ENCODE data around the gene IRF2BP1. TPM values are rescaled to one million over a fixed set of nuclear protein-coding genes. Genes with fewer than 3 reads are reported as not detected.

The IRF2BP1 gene
- total and polyA plus RNA-seq, 2 of the 13 experiments (the other 11 are each of a cell fraction or from before 2014, with no cell fraction given), result 4.3 to 14.3 TPM

DNA sequence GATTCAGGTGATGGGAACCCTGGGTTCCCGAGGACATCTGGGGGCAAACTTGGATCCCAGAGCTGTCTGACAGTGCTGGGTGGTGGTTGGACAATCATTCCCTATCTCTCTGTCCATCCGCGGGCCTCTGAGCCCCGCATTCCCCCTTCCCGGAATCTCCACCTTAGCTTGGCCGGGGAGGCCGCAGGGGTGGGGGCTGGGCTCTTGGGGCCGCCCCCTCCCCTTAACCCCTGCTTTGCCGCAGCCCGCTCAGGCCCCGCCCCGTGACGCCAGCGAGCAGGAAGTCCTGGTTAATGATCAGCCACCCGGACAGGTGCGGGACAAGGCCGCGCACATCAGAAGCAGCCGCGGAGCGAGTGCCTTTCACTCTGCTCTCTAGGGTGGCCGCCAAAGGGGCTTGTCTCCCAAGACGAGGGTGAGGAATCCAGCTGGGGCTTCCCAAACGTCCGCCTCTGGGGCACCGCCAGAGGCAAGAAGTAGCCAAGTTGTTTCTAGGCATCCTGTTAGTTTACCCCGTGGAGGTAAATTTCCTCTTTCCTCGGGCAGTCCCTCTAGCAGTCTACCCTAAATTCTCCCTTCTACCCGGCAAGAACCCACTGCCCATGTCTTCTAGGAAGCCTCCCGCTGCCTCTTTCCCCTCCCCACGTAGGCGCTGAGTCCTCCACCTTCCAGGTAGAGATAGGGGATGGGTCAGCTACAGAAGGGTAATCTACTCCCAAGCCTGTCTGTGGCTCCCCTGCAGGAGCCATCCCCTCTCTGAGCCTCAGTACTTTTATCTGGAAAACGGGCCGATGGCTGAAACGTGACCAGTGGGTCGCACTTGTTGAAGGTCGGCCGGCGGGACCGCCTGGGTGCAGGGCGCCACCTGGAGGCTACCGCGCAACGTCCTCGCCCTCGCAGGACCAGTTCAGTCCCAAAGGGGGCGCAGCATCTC, 3.0 kb downstream of the IRF2BP1 start (continued):
- TF ChIP-seq, protein P1, sequence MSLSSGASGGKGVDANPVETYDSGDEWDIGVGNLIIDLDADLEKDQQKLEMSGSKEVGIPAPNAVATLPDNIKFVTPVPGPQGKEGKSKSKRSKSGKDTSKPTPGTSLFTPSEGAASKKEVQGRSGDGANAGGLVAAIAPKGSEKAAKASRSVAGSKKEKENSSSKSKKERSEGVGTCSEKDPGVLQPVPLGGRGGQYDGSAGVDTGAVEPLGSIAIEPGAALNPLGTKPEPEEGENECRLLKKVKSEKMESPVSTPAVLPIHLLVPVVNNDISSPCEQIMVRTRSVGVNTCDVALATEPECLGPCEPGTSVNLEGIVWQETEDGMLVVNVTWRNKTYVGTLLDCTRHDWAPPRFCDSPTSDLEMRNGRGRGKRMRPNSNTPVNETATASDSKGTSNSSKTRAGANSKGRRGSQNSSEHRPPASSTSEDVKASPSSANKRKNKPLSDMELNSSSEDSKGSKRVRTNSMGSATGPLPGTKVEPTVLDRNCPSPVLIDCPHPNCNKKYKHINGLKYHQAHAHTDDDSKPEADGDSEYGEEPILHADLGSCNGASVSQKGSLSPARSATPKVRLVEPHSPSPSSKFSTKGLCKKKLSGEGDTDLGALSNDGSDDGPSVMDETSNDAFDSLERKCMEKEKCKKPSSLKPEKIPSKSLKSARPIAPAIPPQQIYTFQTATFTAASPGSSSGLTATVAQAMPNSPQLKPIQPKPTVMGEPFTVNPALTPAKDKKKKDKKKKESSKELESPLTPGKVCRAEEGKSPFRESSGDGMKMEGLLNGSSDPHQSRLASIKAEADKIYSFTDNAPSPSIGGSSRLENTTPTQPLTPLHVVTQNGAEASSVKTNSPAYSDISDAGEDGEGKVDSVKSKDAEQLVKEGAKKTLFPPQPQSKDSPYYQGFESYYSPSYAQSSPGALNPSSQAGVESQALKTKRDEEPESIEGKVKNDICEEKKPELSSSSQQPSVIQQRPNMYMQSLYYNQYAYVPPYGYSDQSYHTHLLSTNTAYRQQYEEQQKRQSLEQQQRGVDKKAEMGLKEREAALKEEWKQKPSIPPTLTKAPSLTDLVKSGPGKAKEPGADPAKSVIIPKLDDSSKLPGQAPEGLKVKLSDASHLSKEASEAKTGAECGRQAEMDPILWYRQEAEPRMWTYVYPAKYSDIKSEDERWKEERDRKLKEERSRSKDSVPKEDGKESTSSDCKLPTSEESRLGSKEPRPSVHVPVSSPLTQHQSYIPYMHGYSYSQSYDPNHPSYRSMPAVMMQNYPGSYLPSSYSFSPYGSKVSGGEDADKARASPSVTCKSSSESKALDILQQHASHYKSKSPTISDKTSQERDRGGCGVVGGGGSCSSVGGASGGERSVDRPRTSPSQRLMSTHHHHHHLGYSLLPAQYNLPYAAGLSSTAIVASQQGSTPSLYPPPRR (CRISPR knock-in tag; IDR thresholded peaks at IDR 0.05; ENCODE audit: borderline replicate concordance), result peak; percentile 77
- TF ChIP-seq, protein P2, sequence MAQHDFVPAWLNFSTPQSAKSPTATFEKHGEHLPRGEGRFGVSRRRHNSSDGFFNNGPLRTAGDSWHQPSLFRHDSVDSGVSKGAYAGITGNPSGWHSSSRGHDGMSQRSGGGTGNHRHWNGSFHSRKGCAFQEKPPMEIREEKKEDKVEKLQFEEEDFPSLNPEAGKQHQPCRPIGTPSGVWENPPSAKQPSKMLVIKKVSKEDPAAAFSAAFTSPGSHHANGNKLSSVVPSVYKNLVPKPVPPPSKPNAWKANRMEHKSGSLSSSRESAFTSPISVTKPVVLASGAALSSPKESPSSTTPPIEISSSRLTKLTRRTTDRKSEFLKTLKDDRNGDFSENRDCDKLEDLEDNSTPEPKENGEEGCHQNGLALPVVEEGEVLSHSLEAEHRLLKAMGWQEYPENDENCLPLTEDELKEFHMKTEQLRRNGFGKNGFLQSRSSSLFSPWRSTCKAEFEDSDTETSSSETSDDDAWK (CRISPR knock-in tag; IDR thresholded peaks at IDR 0.05), result no peak
- peak; percentile 62; the same call in 1 of the 2 replicates for TF ChIP-seq ZNF441 (CRISPR knock-in tag; IDR thresholded peaks at IDR 0.05; ENCODE audit: borderline replicate concordance)
- no peak for TF ChIP-seq PLRG1 (conservative IDR thresholded peaks at IDR 0.05)
- TF ChIP-seq NFE2 (CRISPR knock-in tag; IDR thresholded peaks at IDR 0.05), result 0 out of 2 replicates have a peak, but pooled peaks have one; percentile 3
- no peak for TF ChIP-seq KAT2B (IDR thresholded peaks at IDR 0.05; ENCODE audit: borderline replicate concordance, low read depth, low read length)
- TF ChIP-seq YEATS2 (CRISPR knock-in tag; IDR thresholded peaks at IDR 0.05; ENCODE audit: borderline replicate concordance), result peak; percentile 16; the same call in 1 of the 2 replicates
- no peak for TF ChIP-seq ZNF674 (CRISPR knock-in tag; IDR thresholded peaks at IDR 0.05; ENCODE audit: low read depth)
- TF ChIP-seq WIZ (CRISPR knock-in tag; IDR thresholded peaks at IDR 0.05), result 0 out of 2 replicates have a peak, but pooled peaks have one; percentile 30
- peak; percentile 73 for TF ChIP-seq ZNF556 (CRISPR knock-in tag; IDR thresholded peaks at IDR 0.05; ENCODE audit: borderline replicate concordance)
- TF ChIP-seq, protein P3, sequence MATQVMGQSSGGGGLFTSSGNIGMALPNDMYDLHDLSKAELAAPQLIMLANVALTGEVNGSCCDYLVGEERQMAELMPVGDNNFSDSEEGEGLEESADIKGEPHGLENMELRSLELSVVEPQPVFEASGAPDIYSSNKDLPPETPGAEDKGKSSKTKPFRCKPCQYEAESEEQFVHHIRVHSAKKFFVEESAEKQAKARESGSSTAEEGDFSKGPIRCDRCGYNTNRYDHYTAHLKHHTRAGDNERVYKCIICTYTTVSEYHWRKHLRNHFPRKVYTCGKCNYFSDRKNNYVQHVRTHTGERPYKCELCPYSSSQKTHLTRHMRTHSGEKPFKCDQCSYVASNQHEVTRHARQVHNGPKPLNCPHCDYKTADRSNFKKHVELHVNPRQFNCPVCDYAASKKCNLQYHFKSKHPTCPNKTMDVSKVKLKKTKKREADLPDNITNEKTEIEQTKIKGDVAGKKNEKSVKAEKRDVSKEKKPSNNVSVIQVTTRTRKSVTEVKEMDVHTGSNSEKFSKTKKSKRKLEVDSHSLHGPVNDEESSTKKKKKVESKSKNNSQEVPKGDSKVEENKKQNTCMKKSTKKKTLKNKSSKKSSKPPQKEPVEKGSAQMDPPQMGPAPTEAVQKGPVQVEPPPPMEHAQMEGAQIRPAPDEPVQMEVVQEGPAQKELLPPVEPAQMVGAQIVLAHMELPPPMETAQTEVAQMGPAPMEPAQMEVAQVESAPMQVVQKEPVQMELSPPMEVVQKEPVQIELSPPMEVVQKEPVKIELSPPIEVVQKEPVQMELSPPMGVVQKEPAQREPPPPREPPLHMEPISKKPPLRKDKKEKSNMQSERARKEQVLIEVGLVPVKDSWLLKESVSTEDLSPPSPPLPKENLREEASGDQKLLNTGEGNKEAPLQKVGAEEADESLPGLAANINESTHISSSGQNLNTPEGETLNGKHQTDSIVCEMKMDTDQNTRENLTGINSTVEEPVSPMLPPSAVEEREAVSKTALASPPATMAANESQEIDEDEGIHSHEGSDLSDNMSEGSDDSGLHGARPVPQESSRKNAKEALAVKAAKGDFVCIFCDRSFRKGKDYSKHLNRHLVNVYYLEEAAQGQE (IDR thresholded peaks at IDR 0.05; ENCODE audit: borderline replicate concordance in 1 of 2, low read depth in 1 of 2, low read length in 2 of 2), result peak in 1 of 2 experiments; percentile 59; a peak in 2 of 4 replicates
- peak; percentile 93 for TF ChIP-seq ZSCAN30 (CRISPR knock-in tag; IDR thresholded peaks at IDR 0.05)
- peak; percentile 59 for TF ChIP-seq POGZ (CRISPR knock-in tag; IDR thresholded peaks at IDR 0.05)

Measured in HepG2 (cell line).